Stimulated activated CD4-positive, alpha-beta T cell treated with anti-CD3 and anti-CD28 coated beads, TNF-alpha, amount 100 ng/mL, for 48 hours (primary cell): ENCODE data around the gene IGSF6.
"Not testable (repeated sequence)": the region's sequence is repeated elsewhere in the genome, so short reads cannot be mapped to it uniquely, and the experiment has no call there.

Source experiments
- DNase-seq, 3 donors: peaks; one replicate each; pipeline ENCODE4 v3.0.0-alpha.2; 2020; ENCODE audit warnings: low read depth in 3 of 3

Gene IGSF6

GRCh38 chr16:21652453-21652852, at the start of gene IGSF6:
TSS of gene IGSF6 (minus strand) at chr16:21652608. CDS start at chr16:21652598, 10 bp downstream.
- DNase-seq, result no peak

- no peak for DNase-seq
Measured at GRCh38 chr16:21701271-21701670, 48.9 kb upstream of the IGSF6 start.

GRCh38 chr16:21698169-21699032, 46.0 kb upstream of the IGSF6 start:
- DNase-seq, result no peak

- DNase-seq, result no peak
Measured at GRCh38 chr16:21697032-21697431, 44.6 kb upstream of the IGSF6 start.

- no peak for DNase-seq
Measured at GRCh38 chr16:21694609-21695008, 42.2 kb upstream of the IGSF6 start.

DNA sequence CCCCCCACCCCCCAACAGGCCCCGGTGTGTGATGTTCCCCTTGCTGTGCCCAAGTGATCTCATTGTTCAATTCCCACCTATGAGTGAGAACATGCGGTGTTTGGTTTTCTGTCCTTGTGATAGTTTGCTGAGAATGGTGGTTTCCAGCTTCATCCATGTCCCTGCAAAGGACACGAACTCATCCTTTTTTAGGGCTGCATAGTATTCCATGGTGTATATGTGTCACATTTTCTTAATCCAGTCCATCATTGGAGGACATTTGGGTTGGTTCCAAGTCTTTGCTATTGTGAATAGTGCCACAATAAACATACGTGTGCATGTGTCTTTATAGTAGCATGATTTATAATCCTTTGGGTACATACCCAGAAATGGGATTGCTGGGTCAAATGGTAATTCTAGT, 38.6 kb upstream of the IGSF6 start:
- not testable (repeated sequence) for DNase-seq

GRCh38 chr16:21689107-21689506, 36.7 kb upstream of the IGSF6 start:
- DNase-seq, result no peak

DNA sequence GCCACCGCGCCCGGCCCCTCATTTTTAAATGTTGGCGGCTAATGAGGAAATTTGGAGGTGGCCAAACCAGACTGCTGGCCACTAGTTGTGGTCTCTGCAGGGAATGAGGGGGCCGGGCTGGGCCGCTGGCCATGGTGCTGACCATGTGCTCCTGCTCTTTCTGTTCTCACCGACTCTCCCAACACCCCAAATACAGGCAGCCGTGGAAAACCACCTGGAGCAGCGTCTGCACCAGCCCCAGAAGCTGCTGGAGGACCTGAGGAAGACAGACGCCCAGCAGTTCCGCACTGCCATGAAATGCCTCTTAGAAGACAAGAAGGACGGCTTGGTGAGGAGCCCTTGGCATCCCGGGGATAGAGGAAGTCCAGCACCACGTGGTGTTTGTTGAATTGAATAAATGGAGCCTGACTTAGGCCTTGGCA, 32.6 kb upstream of the IGSF6 start:
- DNase-seq, result no peak

GRCh38 chr16:21684199-21684598, 31.8 kb upstream of the IGSF6 start:
- peak; percentile 28 to 32 (median 29) for DNase-seq

DNA sequence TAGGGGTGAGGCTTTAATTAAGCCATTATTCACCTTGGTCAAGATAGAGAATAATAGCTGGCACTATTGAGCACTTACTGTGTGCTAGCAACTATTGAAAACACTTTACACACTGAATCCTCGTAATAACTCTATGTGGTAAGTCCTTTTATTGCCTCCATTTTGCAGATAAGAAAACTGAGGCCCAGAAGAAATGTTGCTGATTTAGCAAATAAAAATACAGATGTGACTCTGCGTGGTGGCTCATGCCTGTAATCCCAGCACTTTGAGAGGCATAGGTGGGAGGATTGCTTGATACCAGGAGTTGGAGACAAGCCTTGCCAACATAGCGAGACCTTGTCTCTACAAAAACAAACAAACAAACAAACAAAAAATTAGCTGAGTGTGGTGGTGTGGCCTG, 30.8 kb upstream of the IGSF6 start:
- DNase-seq, result no peak

GRCh38 chr16:21680714-21681113, 28.3 kb upstream of the IGSF6 start:
- DNase-seq, result not testable (repeated sequence)

DNA sequence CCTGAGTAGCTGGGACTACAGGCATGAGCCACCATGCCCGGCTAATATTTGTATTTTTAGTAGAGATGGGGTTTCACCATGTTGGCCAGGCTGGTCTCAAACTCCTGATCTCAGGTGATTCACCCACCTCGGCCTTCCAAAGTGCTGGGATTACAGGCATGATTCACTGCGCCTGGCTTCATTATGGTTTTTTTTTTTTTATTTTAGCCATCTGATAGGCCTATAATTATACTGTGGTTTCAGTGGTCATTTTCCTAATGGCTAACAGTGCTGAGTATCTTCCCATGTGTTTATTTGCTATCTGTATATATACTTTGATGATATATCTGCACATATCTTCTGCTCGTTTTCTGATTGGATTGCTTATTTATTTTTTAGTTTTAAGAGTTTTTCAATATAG, 22.0 kb upstream of the IGSF6 start:
- DNase-seq, result not testable (repeated sequence)

DNA sequence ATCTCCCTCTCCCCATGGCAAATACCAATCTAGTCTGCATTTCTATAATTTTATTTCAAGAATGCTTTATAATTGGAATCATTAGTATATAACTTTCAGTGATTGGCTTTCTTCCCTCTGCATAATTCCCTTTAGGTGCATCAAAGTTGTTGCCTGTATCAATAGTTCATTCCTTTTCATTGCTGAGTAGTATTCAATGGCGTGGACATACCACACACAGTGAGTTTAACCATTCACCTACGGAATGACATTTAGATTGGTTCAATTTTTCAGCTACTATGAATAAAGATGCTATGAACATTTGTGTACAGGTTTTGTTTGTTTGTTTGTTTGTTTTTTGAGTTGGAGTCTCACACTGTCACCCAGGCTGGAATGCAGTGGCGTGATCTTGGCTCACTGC, 21.1 kb upstream of the IGSF6 start:
- DNase-seq, result no peak

DNA sequence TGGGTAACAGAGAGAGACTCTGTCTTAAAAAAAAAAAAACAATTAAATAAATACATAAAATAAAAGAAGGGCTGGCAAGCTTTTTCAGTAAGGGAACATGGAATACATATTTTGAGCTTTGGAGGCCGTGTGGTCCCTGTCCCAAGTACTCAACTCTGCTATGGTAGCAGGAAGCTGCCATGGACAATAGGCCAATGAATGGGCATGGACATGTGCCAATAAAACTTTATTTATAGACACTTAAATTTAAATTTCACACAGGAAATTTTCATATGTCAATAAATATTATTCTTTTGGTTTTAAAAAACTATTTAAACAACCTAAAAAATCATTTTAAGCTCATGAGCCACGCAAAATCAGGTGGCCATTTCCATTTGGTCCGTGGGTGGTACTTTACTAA, 15.2 kb upstream of the IGSF6 start:
- no peak for DNase-seq

- no peak for DNase-seq
Measured at GRCh38 chr16:21666772-21667171, 14.4 kb upstream of the IGSF6 start.

DNA sequence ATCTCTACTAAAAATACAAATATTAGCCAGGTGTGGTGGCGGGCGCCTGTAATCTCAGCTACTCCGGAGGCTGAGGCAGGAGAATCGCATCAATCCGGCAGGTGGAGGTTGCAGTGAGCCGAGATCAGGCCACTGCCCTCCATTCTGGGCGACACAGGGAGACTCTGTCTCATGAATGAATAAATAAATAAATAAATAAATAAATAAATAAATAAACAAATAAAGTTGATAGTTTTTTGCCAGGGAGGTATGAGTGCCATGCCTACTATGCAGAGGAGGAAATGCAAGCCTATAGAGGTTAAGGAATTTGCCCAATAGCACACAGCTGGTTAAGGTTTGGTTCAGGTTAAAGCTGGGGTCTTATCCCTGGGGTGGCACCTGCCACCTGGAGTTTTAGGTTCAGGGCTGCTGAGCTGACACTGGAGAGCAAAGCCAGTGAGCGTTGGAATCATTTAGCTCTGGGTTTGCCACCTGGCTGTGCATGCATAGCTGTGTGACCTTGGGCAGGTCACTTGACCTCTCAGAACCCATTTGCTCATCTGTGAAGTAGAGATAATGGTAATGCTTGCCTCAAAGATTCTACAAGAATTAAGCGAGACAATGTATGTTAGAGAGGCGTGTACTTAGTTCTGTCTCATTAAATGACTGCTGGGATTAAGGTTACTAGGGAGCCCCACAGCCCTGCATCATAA, 12.5 kb upstream of the IGSF6 start:
- no peak for DNase-seq

DNA sequence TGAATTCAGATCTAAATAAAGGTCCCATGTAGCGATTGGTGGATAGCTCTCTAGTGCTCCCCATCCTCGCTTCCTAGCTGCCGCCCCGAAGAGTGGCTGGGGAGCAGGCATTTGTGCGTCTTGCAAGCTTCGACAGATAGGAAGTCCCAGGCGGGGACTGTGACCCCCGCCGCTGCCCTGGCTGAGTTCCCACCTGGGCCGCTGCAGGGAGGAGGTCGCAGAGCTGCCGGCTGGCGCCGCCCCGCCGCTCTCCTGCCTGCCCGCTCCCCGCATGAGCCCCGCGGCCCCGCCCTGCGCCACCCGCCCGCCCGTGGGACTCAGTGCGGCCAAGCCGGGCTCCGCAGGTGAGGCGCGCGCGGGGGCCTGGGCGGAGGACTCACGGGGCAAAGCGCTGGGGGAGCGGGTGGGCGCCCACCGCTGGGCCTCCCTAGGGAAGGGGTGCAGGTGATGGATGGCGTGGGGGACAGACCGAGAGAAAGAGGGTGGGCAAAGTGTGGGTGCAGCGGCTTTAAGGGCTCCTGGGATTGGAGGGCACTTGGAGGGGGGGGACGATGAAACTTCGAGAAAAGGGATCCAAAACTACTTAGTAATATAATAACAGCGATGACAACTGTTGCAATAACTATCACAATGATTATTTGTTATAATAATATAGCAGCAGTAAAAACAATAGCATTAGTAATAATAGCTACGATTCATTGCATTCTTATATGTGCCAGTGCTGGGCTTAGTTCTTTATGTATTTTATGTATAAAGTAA, 11.7 kb upstream of the IGSF6 start, which contains the start of gene OTOA:
TSS of gene OTOA (plus strand) at position 80 of the 759 bp plus-strand sequence. CDS start 14,547 bp downstream, outside the sequence.
- peak in 1 of 3 donors; percentile 20 for DNase-seq

DNA sequence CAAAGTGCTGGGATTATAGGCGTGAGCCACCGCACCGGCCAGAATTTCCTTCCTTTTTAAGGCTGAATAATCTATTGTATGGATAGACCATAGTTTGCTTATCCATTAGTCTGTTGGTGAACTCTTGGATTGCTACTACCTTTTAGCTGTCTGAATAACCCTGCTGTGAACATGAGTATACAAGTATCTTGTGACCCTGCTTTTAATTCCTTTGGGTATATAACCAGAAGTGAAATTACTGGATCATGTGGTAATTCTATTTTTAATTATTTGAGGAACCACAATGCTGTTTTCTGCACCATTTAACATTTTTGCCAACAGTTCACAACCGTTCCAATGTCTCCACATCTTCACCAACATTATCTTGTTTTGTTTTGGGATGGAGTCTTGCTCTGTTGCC, 6.7 kb upstream of the IGSF6 start:
- DNase-seq, result no peak

DNA sequence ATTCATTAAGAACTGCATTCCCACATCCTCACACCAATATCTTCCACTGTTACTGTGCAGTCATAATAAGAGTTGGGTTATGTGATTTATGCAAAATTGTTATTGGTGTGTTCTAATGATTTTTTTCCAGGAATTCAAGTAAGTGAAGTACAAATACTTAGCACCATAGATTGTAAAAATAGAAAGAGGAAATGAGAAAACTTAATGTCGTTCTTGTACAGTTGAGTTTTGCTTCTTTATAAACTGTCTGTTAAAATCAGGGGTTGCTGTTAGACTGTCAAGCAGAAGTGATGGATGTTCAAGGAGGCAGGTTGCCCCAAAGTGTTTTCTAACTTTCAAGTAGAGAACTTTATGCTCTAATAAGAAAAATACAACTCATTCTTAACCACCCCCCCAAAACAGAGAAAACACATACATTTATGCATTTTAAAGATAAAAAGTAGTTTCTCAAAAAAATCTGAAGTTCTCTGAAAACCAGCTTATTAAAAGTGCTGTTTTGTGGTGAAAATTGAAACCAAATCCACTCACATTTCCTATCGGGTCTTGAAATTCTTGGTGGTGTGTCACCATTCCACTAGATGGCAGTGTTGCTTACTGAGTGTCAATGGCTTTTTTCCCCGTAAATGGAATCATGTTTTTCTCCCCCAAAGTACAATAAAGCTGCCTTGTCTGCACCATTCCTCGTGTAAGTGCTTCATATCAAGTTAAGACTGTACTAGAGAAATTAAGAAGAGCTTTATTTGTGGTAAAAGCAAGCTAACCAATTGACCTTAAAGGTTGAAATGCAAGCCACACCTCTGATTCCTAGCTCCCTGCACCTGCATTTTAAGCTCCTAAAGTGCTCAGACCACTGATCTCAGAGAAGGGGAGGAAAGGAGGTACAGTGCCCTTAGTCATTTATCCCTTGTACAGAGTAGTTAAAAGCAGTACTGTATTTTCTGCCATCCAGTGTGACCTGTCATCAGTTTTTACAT, 4.7 kb upstream of the IGSF6 start:
- DNase-seq, result no peak

- DNase-seq, result no peak
Measured at GRCh38 chr16:21654881-21655280, 2.5 kb upstream of the IGSF6 start.

DNA sequence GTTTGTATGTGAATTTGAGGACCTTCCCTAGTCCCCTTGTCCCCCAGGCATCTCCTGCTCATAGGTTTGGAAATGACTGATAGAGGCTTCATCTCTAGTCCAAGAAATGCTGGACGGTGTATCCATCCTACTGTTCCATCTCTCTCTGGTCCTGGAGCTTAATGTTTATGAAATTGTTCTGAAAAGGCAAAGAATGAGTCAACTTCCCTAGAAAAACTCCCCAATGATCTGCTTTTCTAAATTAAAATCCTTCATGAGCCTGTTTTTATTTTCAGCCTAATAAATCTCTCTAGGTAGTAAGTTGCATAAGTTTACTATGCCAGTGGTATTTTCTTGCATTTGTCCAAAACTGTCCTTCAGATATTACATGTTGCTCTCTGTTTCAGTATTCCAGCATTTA, 2.1 kb upstream of the IGSF6 start:
- no peak for DNase-seq
